Measurements from ENCODE around the gene OR2J1.
"Not testable (repeated sequence)": the region's sequence is repeated elsewhere in the genome, so short reads cannot be mapped to it uniquely, and the experiment has no call there.

OR2J1 gene

GRCh38 chr6:29087213-29087612, 12.1 kb upstream of the OR2J1 start, which contains the start of gene OR2B3:
OR2B3 (minus strand) TSS chr6:29087313; CDS start chr6:29087248, 65 bp downstream.
- no peak within 1 kb of the TSS for H3K56ac ChIP-seq (ENCODE audit: low read length)
- no peaks in the 10 kb centered on the region for H3K79me2 ChIP-seq (ENCODE audit: control insufficient read depth, insufficient read depth, low read length)
- no peak within 1 kb of the TSS for H4K8ac ChIP-seq (ENCODE audit: low read depth, low read length)
- no peak within 1 kb of the TSS for H2AK5ac ChIP-seq (ENCODE audit: low read length)
- H3K27ac ChIP-seq (ENCODE audit: low read depth, low read length): no peak within 1 kb of the TSS
- H4K5ac ChIP-seq (ENCODE audit: low read length): no peak within 1 kb of the TSS
- no peak for DNase-seq
- no peak within 1 kb of the TSS for H3K4me3 ChIP-seq (ENCODE audit: low read length)
- no peaks in the 10 kb centered on the region for H3K79me1 ChIP-seq (ENCODE audit: low read length)
- H2BK5ac ChIP-seq (ENCODE audit: low read length): no peak within 1 kb of the TSS
- no peak within 1 kb of the TSS for H3K23ac ChIP-seq (ENCODE audit: low read length)
- no peaks in the 10 kb centered on the region for H3K36me3 ChIP-seq (ENCODE audit: control insufficient read depth, insufficient read depth, low read length)
- no peak within 1 kb of the TSS for H2BK120ac ChIP-seq (ENCODE audit: low read depth, low read length)
- no peaks in the 10 kb centered on the region for H3K27me3 ChIP-seq (ENCODE audit: insufficient read depth, low read length, poor library complexity)
- H3K4ac ChIP-seq (ENCODE audit: low read depth, low read length): no peak within 1 kb of the TSS
- no peak within 1 kb of the TSS for H3K4me2 ChIP-seq (ENCODE audit: low read length)
- no peak within 1 kb of the TSS for H3K18ac ChIP-seq (ENCODE audit: low read length)
- no CpG with 5 or more reads among the region's 1 CpG for WGBS (ENCODE audit: extremely low coverage, insufficient coverage, low lambda C conversion rate)
- H3K4me1 ChIP-seq (ENCODE audit: control insufficient read depth, low read depth, low read length): no peaks in the 10 kb centered on the region
- H2BK15ac ChIP-seq (replicated peaks; ENCODE audit: low read depth): no peak within 1 kb of the TSS
- no peak within 1 kb of the TSS for H3K9ac ChIP-seq (ENCODE audit: low read length)

GRCh38 chr6:29092957-29093356, 6.3 kb upstream of the OR2J1 start:
- Histone ChIP-seq H3K4me3 (ENCODE audit: low read length) (no peak overlapping the region), H2AK5ac (ENCODE audit: low read length) (no peak overlapping the region), H3K79me1 (ENCODE audit: low read length) (no peaks in the 10 kb centered on the region), H2BK15ac (replicated peaks; ENCODE audit: low read depth) (no peak overlapping the region), H3K23ac (ENCODE audit: low read length) (no peak overlapping the region), H3K9ac (ENCODE audit: low read length) (no peak overlapping the region), H3K4ac (ENCODE audit: low read depth, low read length) (no peak overlapping the region), H3K36me3 (ENCODE audit: control insufficient read depth, insufficient read depth, low read length) (no peaks in the 10 kb centered on the region), H3K79me2 (ENCODE audit: control insufficient read depth, insufficient read depth, low read length) (no peaks in the 10 kb centered on the region), H3K56ac (ENCODE audit: low read length) (no peak overlapping the region), H3K27ac (ENCODE audit: low read depth, low read length) (no peak overlapping the region), H4K5ac (ENCODE audit: low read length) (no peak overlapping the region), H3K4me1 (ENCODE audit: control insufficient read depth, low read depth, low read length) (no peaks in the 10 kb centered on the region), H3K4me2 (ENCODE audit: low read length) (no peak overlapping the region), H2BK120ac (ENCODE audit: low read depth, low read length) (no peak overlapping the region), H2BK5ac (ENCODE audit: low read length) (no peak overlapping the region), H3K27me3 (ENCODE audit: insufficient read depth, low read length, poor library complexity) (no peaks in the 10 kb centered on the region), H3K18ac (ENCODE audit: low read length) (no peak overlapping the region), H4K8ac (ENCODE audit: low read depth, low read length) (no peak overlapping the region)
- no CpG with 5 or more reads among the region's 3 CpGs for WGBS (ENCODE audit: extremely low coverage, insufficient coverage, low lambda C conversion rate)
- DNase-seq: no peak

- Histone ChIP-seq H3K4me1 (ENCODE audit: control insufficient read depth, low read depth, low read length) (no peaks in the 10 kb centered on the region), H3K23ac (ENCODE audit: low read length) (no peak overlapping the region), H3K9ac (ENCODE audit: low read length) (no peak overlapping the region), H3K79me2 (ENCODE audit: control insufficient read depth, insufficient read depth, low read length) (no peaks in the 10 kb centered on the region), H2AK5ac (ENCODE audit: low read length) (no peak overlapping the region), H4K8ac (ENCODE audit: low read depth, low read length) (no peak overlapping the region), H3K4me2 (ENCODE audit: low read length) (no peak overlapping the region), H3K4ac (ENCODE audit: low read depth, low read length) (no peak overlapping the region), H3K18ac (ENCODE audit: low read length) (no peak overlapping the region), H2BK5ac (ENCODE audit: low read length) (no peak overlapping the region), H3K56ac (ENCODE audit: low read length) (no peak overlapping the region), H3K4me3 (ENCODE audit: low read length) (no peak overlapping the region), H3K27me3 (ENCODE audit: insufficient read depth, low read length, poor library complexity) (no peaks in the 10 kb centered on the region), H3K79me1 (ENCODE audit: low read length) (no peaks in the 10 kb centered on the region), H4K5ac (ENCODE audit: low read length) (no peak overlapping the region), H3K36me3 (ENCODE audit: control insufficient read depth, insufficient read depth, low read length) (no peaks in the 10 kb centered on the region), H3K27ac (ENCODE audit: low read depth, low read length) (no peak overlapping the region), H2BK15ac (replicated peaks; ENCODE audit: low read depth) (no peak overlapping the region), H2BK120ac (ENCODE audit: low read depth, low read length) (no peak overlapping the region)
- no CpG with 5 or more reads among the region's 1 CpG for WGBS (ENCODE audit: extremely low coverage, insufficient coverage, low lambda C conversion rate)
- DNase-seq: no peak
Observed at GRCh38 chr6:29097803-29098202, 1.5 kb upstream of the OR2J1 start.

- Histone ChIP-seq H3K27ac (ENCODE audit: low read depth, low read length) (no peak within 1 kb of the TSS), H3K4me1 (ENCODE audit: control insufficient read depth, low read depth, low read length) (no peaks in the 10 kb centered on the region), H4K8ac (ENCODE audit: low read depth, low read length) (no peak within 1 kb of the TSS), H3K4me2 (ENCODE audit: low read length) (no peak within 1 kb of the TSS), H4K5ac (ENCODE audit: low read length) (no peak within 1 kb of the TSS), H3K23ac (ENCODE audit: low read length) (no peak within 1 kb of the TSS), H2AK5ac (ENCODE audit: low read length) (no peak within 1 kb of the TSS), H3K36me3 (ENCODE audit: control insufficient read depth, insufficient read depth, low read length) (no peaks in the 10 kb centered on the region), H3K9ac (ENCODE audit: low read length) (no peak within 1 kb of the TSS), H2BK15ac (replicated peaks; ENCODE audit: low read depth) (no peak within 1 kb of the TSS), H2BK120ac (ENCODE audit: low read depth, low read length) (no peak within 1 kb of the TSS), H2BK5ac (ENCODE audit: low read length) (no peak within 1 kb of the TSS), H3K27me3 (ENCODE audit: insufficient read depth, low read length, poor library complexity) (no peaks in the 10 kb centered on the region), H3K4me3 (ENCODE audit: low read length) (no peak within 1 kb of the TSS), H3K79me2 (ENCODE audit: control insufficient read depth, insufficient read depth, low read length) (no peaks in the 10 kb centered on the region), H3K18ac (ENCODE audit: low read length) (no peak within 1 kb of the TSS), H3K56ac (ENCODE audit: low read length) (no peak within 1 kb of the TSS), H3K4ac (ENCODE audit: low read depth, low read length) (no peak within 1 kb of the TSS), H3K79me1 (ENCODE audit: low read length) (no peaks in the 10 kb centered on the region)
- WGBS (ENCODE audit: extremely low coverage, insufficient coverage, low lambda C conversion rate): no CpG with 5 or more reads among the region's 1 CpG
- no peak for DNase-seq
Observed at GRCh38 chr6:29107758-29108157, 8.5 kb downstream of the OR2J1 start, which contains the start of gene OR2J3. OR2J3 (plus strand) TSS chr6:29108058; CDS start chr6:29111891, 3,833 bp downstream.

GRCh38 chr6:29112135-29112534, 12.8 kb downstream of the OR2J1 start:
- WGBS (ENCODE audit: extremely low coverage, insufficient coverage, low lambda C conversion rate): no CpG with 5 or more reads among the region's 7 CpGs

GRCh38 chr6:29114964-29115363, 15.7 kb downstream of the OR2J1 start:
- not testable (repeated sequence) for H3K9ac ChIP-seq (ENCODE audit: low read length); H3K23ac ChIP-seq (ENCODE audit: low read length); H2BK120ac ChIP-seq (ENCODE audit: low read depth, low read length); H3K4me3 ChIP-seq (ENCODE audit: low read length); H2BK15ac ChIP-seq (replicated peaks; ENCODE audit: low read depth); H3K4me2 ChIP-seq (ENCODE audit: low read length); H3K27me3 ChIP-seq (ENCODE audit: insufficient read depth, low read length, poor library complexity); H2BK5ac ChIP-seq (ENCODE audit: low read length); H4K8ac ChIP-seq (ENCODE audit: low read depth, low read length); H3K36me3 ChIP-seq (ENCODE audit: control insufficient read depth, insufficient read depth, low read length); DNase-seq; H3K27ac ChIP-seq (ENCODE audit: low read depth, low read length); H3K4ac ChIP-seq (ENCODE audit: low read depth, low read length); H3K4me1 ChIP-seq (ENCODE audit: control insufficient read depth, low read depth, low read length); H3K18ac ChIP-seq (ENCODE audit: low read length); H3K79me2 ChIP-seq (ENCODE audit: control insufficient read depth, insufficient read depth, low read length); H3K56ac ChIP-seq (ENCODE audit: low read length); H3K79me1 ChIP-seq (ENCODE audit: low read length); H2AK5ac ChIP-seq (ENCODE audit: low read length); H4K5ac ChIP-seq (ENCODE audit: low read length)
- no CpG with 5 or more reads among the region's 3 CpGs for WGBS (ENCODE audit: extremely low coverage, insufficient coverage, low lambda C conversion rate)

More at GRCh38 chr6:29112135-29112534, 12.8 kb downstream of the OR2J1 start:
- Histone ChIP-seq H3K9ac (ENCODE audit: low read length) (no peak overlapping the region), H2BK5ac (ENCODE audit: low read length) (no peak overlapping the region), H2BK15ac (replicated peaks; ENCODE audit: low read depth) (no peak overlapping the region), H3K4me2 (ENCODE audit: low read length) (no peak overlapping the region), H3K36me3 (ENCODE audit: control insufficient read depth, insufficient read depth, low read length) (no peaks in the 10 kb centered on the region), H3K27me3 (ENCODE audit: insufficient read depth, low read length, poor library complexity) (no peaks in the 10 kb centered on the region), H2BK120ac (ENCODE audit: low read depth, low read length) (no peak overlapping the region), H4K8ac (ENCODE audit: low read depth, low read length) (no peak overlapping the region), H3K4me1 (ENCODE audit: control insufficient read depth, low read depth, low read length) (no peaks in the 10 kb centered on the region), H3K79me2 (ENCODE audit: control insufficient read depth, insufficient read depth, low read length) (no peaks in the 10 kb centered on the region), H4K5ac (ENCODE audit: low read length) (no peak overlapping the region), H2AK5ac (ENCODE audit: low read length) (no peak overlapping the region), H3K23ac (ENCODE audit: low read length) (no peak overlapping the region), H3K56ac (ENCODE audit: low read length) (no peak overlapping the region), H3K4ac (ENCODE audit: low read depth, low read length) (no peak overlapping the region), H3K79me1 (ENCODE audit: low read length) (no peaks in the 10 kb centered on the region), H3K4me3 (ENCODE audit: low read length) (no peak overlapping the region), H3K27ac (ENCODE audit: low read depth, low read length) (no peak overlapping the region), H3K18ac (ENCODE audit: low read length) (no peak overlapping the region)
- DNase-seq: peak; percentile 27

All from mesendoderm (in vitro differentiated cells).